Thymus (tissue), 11 donors: Measurements from ENCODE around the gene ERMP1. TPM values are rescaled to one million over a fixed set of nuclear protein-coding genes. Genes with fewer than 3 reads are reported as not detected.
A peak's percentile ranks its signal among the peaks of the same experiment; 100 is the strongest.

Experiments
- DNase-seq, 9 donors: peaks; one replicate each; pipeline ENCODE4 v3.0.0-alpha.2; 2013; ENCODE audit warnings: low spot score in 9 of 9, low read depth in 6 of 9, missing footprints in 1 of 9
- H3K27ac ChIP-seq, 2 donors: one replicate each; pipeline ENCODE4 v1.5.1; 2013; ENCODE audit warnings: control low read depth in 1 of 2, low read depth in 1 of 2, low read length in 1 of 2, mild to moderate bottlenecking in 1 of 2, moderate library complexity in 1 of 2
- H3K27me3 ChIP-seq, 2 donors: one replicate each; pipeline ENCODE4 v1.5.1; 2013; ENCODE audit warnings: low read length in 1 of 2; ENCODE audit not compliant: control insufficient read depth in 2 of 2, insufficient read depth in 1 of 2
- H3K36me3 ChIP-seq, 2 donors: one replicate each; pipeline ENCODE4 v1.5.1; 2013; ENCODE audit warnings: low read length in 1 of 2, mild to moderate bottlenecking in 1 of 2, moderate library complexity in 1 of 2; ENCODE audit not compliant: control insufficient read depth in 2 of 2, insufficient read depth in 2 of 2
- H3K4me1 ChIP-seq, 2 donors: one replicate each; pipeline ENCODE4 v1.5.1; 2013; ENCODE audit warnings: low read length in 2 of 2; ENCODE audit not compliant: control insufficient read depth in 2 of 2, insufficient read depth in 2 of 2
- H3K4me3 ChIP-seq, 2 donors: one replicate each; pipeline ENCODE4 v1.5.1; 2013; ENCODE audit warnings: low read length in 2 of 2, control low read depth in 1 of 2, mild to moderate bottlenecking in 1 of 2
- H3K9me3 ChIP-seq, 2 donors: one replicate each; pipeline ENCODE4 v1.5.1; 2013; ENCODE audit warnings: low read length in 1 of 2, mild to moderate bottlenecking in 1 of 2; ENCODE audit not compliant: control insufficient read depth in 2 of 2, insufficient read depth in 1 of 2
- WGBS: extraction: QIAGEN DNeasy Blood & Tissue Kit; methylation state at CpG from one replicate; pipeline ENCODE4 v1.1.7; 2013; 5-methylcytosine and 5-hydroxymethylcytosine counted together
- polyA plus RNA-seq: library from polyadenylated mRNA; stranded (reverse); fragments of 200-250 nt; gene quantifications from one replicate; pipeline ENCODE4 v1.2.3, GENCODE V29; 2013
- total RNA-seq: library from RNA; stranded (reverse); fragments of 120-200 nt; gene quantifications from one replicate; pipeline ENCODE4 v1.2.4, GENCODE V29; 2013
- donor health status: healthy.

ERMP1 gene
- total and polyA plus RNA-seq, 2 donors = 11.2 to 16.6 TPM

GRCh38 chr9:5839572-5839902 lies 6.6 kb upstream of the ERMP1 start:
- peaks cover 19 to 37% of the 10 kb centered on the region in 2 donors for H3K4me1 ChIP-seq
- no peak overlapping the region for H3K27ac ChIP-seq
- no peak for DNase-seq
- H3K9me3 ChIP-seq = peaks cover 0 to 5% of the 10 kb centered on the region in 2 donors
- H3K27me3 ChIP-seq = peaks cover 6 to 16% of the 10 kb centered on the region in 2 donors
- 71% methylated on average over 4 of the region's 4 CpGs for WGBS
- no peaks in the 10 kb centered on the region for H3K36me3 ChIP-seq
- H3K4me3 ChIP-seq = no peak overlapping the region

GRCh38 chr9:5838884-5839571 lies 6.1 kb upstream of the ERMP1 start:
- H3K4me1 ChIP-seq = peaks cover 14 to 32% of the 10 kb centered on the region in 2 donors
- peak in 1 of 9 donors; percentile 21 for DNase-seq
- peaks cover 0 to 5% of the 10 kb centered on the region in 2 donors for H3K9me3 ChIP-seq
- no peak overlapping the region for H3K27ac ChIP-seq
- H3K4me3 ChIP-seq = no peak overlapping the region
- no peaks in the 10 kb centered on the region for H3K36me3 ChIP-seq
- H3K27me3 ChIP-seq = peaks cover 6 to 16% of the 10 kb centered on the region in 2 donors
- 28% methylated on average over 2 of the region's 2 CpGs for WGBS

GRCh38 chr9:5835808-5836207 lies 2.9 kb upstream of the ERMP1 start:
- Histone ChIP-seq H3K4me1 (peaks cover 8 to 34% of the 10 kb centered on the region in 2 donors), H3K36me3 (no peaks in the 10 kb centered on the region), H3K27ac (no peak overlapping the region), H3K4me3 (no peak overlapping the region), H3K27me3 (peaks cover 4 to 16% of the 10 kb centered on the region in 2 donors), H3K9me3 (no peaks in the 10 kb centered on the region)
- DNase-seq = no peak
- 68% methylated on average over 1 of the region's 1 CpG for WGBS

GRCh38 chr9:5834214-5834613 lies 1.3 kb upstream of the ERMP1 start:
- peaks cover 5 to 7% of the 10 kb centered on the region in 2 donors for H3K36me3 ChIP-seq
- no peaks in the 10 kb centered on the region for H3K9me3 ChIP-seq
- H3K27me3 ChIP-seq = peaks cover 0 to 5% of the 10 kb centered on the region in 2 donors
- 63% methylated on average over 1 of the region's 1 CpG for WGBS
- peaks cover 8 to 25% of the 10 kb centered on the region in 2 donors for H3K4me1 ChIP-seq
- H3K27ac ChIP-seq = no peak overlapping the region
- DNase-seq = no peak
- H3K4me3 ChIP-seq = no peak overlapping the region

- peaks cover 5 to 7% of the 10 kb centered on the region in 2 donors for H3K36me3 ChIP-seq
- no peaks in the 10 kb centered on the region for H3K9me3 ChIP-seq
- H3K27ac ChIP-seq = no peak overlapping the region
- no peaks in the 10 kb centered on the region for H3K27me3 ChIP-seq
- peak in 3 of 9 donors; percentile 24 to 72 (median 41) for DNase-seq
- peak overlapping the region; percentile 67 to 81 for H3K4me3 ChIP-seq
- peaks cover 8 to 25% of the 10 kb centered on the region in 2 donors for H3K4me1 ChIP-seq
- 4% methylated on average over 9 of the region's 9 CpGs for WGBS
Observed at GRCh38 chr9:5832071-5832537, 813 bp downstream of the ERMP1 start.

- H3K36me3 ChIP-seq = peaks cover 13 to 25% of the 10 kb centered on the region in 2 donors
- WGBS = 97% methylated on average over 2 of the region's 2 CpGs
- DNase-seq = no peak
Observed at GRCh38 chr9:5825895-5826622, 6.9 kb downstream of the ERMP1 start.

GRCh38 chr9:5825223-5825622 lies 7.7 kb downstream of the ERMP1 start:
- no peaks in the 10 kb centered on the region for H3K9me3 ChIP-seq
- DNase-seq = no peak
- 91% methylated on average over 1 of the region's 1 CpG for WGBS
- no peaks in the 10 kb centered on the region for H3K4me1 ChIP-seq
- no peaks in the 10 kb centered on the region for H3K27me3 ChIP-seq
- no peak overlapping the region for H3K27ac ChIP-seq
- H3K4me3 ChIP-seq = no peak overlapping the region
- H3K36me3 ChIP-seq = peaks cover 9 to 23% of the 10 kb centered on the region in 2 donors

More at GRCh38 chr9:5825895-5826622, 6.9 kb downstream of the ERMP1 start:
- Histone ChIP-seq H3K4me1 (peaks cover 0 to 1% of the 10 kb centered on the region in 2 donors), H3K27me3 (no peaks in the 10 kb centered on the region), H3K9me3 (no peaks in the 10 kb centered on the region), H3K4me3 (no peak overlapping the region), H3K27ac (no peak overlapping the region)

- Histone ChIP-seq H3K4me3 (no peak overlapping the region), H3K27me3 (no peaks in the 10 kb centered on the region), H3K27ac (no peak overlapping the region), H3K9me3 (no peaks in the 10 kb centered on the region), H3K36me3 (peaks cover 7 to 22% of the 10 kb centered on the region in 2 donors), H3K4me1 (no peaks in the 10 kb centered on the region)
- no peak for DNase-seq
- WGBS = 99% methylated on average over 1 of the region's 1 CpG
Observed at GRCh38 chr9:5820425-5820824, 12.5 kb downstream of the ERMP1 start.

- DNase-seq = no peak
- Histone ChIP-seq H3K4me3 (no peak overlapping the region), H3K36me3 (peaks cover 7 to 19% of the 10 kb centered on the region in 2 donors), H3K9me3 (no peaks in the 10 kb centered on the region), H3K27ac (no peak overlapping the region), H3K27me3 (no peaks in the 10 kb centered on the region), H3K4me1 (no peaks in the 10 kb centered on the region)
- WGBS = 98% methylated on average over 6 of the region's 6 CpGs
Observed at GRCh38 chr9:5819174-5819573, 13.7 kb downstream of the ERMP1 start.
